HAP-1 (cell line): Measurements from ENCODE around the gene YWHAE.
"Not testable (repeated sequence)": the region's sequence is repeated elsewhere in the genome, so short reads cannot be mapped to it uniquely, and the experiment has no call there.

Experiments
- DNase-seq, 2 experiments: peaks; one replicate each; pipeline ENCODE4 v3.0.0-alpha.2; 2016 to 2020; ENCODE audit warnings: low spot score in 2 of 2
- H3K27me3 ChIP-seq: fragments of 250-450 bp; sonication (Bioruptor Pico); 2 replicates; pipeline ENCODE4 v1.5.1; 2020; ENCODE audit warnings: low read depth, mild to moderate bottlenecking, moderate library complexity
- H3K36me3 ChIP-seq: fragments of 250-450 bp; sonication (Bioruptor Pico); replicated peaks from 2 replicates; pipeline ENCODE4 v1.5.1; 2020; ENCODE audit warnings: mild to moderate bottlenecking
- H3K4me1 ChIP-seq: fragments of 250-450 bp; sonication (Bioruptor Pico); 2 replicates; pipeline ENCODE4 v1.5.1; 2020; ENCODE audit warnings: mild to moderate bottlenecking
- H3K4me3 ChIP-seq: fragments of 250-450 bp; sonication (Bioruptor Pico); 2 replicates; pipeline ENCODE4 v1.5.1; 2020; ENCODE audit warnings: mild to moderate bottlenecking, moderate library complexity
- H3K9me3 ChIP-seq: fragments of 250-450 bp; sonication (Bioruptor Pico); 2 replicates; pipeline ENCODE4 v1.5.1; 2020; ENCODE audit warnings: mild to moderate bottlenecking, moderate library complexity
- in situ Hi-C: fragments of 300-500 bp; cut with MboI; formaldehyde crosslinking; loops from 3 replicates; pipeline ENCODE4 v1.14.3; 2020; ENCODE audit warnings: low sequenced_read_pairs, inconsistent platforms, mixed read lengths

Gene YWHAE

GRCh38 chr17:1391577-1391976 is 8.4 kb downstream of the YWHAE start:
- DNase-seq = no peak
- in situ Hi-C loops = no loop called here
- H3K9me3 ChIP-seq = no peaks in the 10 kb centered on the region
- H3K4me3 ChIP-seq = no peak overlapping the region
- peaks cover 32% of the 10 kb centered on the region for H3K36me3 ChIP-seq
- peaks cover 52% of the 10 kb centered on the region for H3K4me1 ChIP-seq
- no peaks in the 10 kb centered on the region for H3K27me3 ChIP-seq

- Histone ChIP-seq H3K4me1 (peaks cover 52% of the 10 kb centered on the region), H3K9me3 (no peaks in the 10 kb centered on the region), H3K36me3 (peaks cover 24% of the 10 kb centered on the region), H3K4me3 (no peak overlapping the region), H3K27me3 (no peaks in the 10 kb centered on the region)
- DNase-seq = no peak
- in situ Hi-C loops = no loop called here
Measured at GRCh38 chr17:1390432-1391367, 9.3 kb downstream of the YWHAE start.

GRCh38 chr17:1387490-1388227 is 12.4 kb downstream of the YWHAE start:
- H3K4me3 ChIP-seq, H3K9me3 ChIP-seq, in situ Hi-C loops, H3K27me3 ChIP-seq: not testable (repeated sequence)
- Histone ChIP-seq H3K36me3 (peaks cover 24% of the 10 kb centered on the region), H3K4me1 (peaks cover 41% of the 10 kb centered on the region)
- DNase-seq = peak in 1 of 2 experiments; percentile 38

DNA sequence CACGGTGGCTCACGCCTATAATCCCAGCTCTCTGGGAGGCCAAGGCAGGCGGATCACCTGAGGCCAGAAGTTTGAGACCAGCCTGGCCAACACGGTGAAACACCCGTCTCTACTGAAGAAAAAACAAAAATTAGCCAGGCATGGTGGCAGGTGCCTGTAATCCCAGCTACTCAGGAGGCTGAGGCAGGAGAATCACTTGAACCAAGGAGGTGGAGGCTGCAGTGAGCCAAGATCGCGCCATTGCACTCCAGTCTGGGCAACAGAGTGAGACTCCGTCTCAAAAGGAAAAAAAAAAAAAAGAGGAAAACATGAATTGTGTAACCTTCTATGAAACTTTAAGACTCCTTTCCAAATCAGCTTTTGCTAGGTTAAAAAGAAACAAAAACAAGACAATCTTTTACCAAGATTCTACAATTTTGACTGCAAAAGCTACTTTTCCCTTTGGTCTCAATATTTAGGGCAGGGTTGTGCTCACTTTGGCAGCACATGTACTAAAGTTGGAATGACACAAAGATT is 13.3 kb downstream of the YWHAE start:
- H3K27me3 ChIP-seq, H3K9me3 ChIP-seq, H3K4me3 ChIP-seq, in situ Hi-C loops, DNase-seq: not testable (repeated sequence)
- Histone ChIP-seq H3K36me3 (peaks cover 21% of the 10 kb centered on the region), H3K4me1 (peaks cover 35% of the 10 kb centered on the region)

DNA sequence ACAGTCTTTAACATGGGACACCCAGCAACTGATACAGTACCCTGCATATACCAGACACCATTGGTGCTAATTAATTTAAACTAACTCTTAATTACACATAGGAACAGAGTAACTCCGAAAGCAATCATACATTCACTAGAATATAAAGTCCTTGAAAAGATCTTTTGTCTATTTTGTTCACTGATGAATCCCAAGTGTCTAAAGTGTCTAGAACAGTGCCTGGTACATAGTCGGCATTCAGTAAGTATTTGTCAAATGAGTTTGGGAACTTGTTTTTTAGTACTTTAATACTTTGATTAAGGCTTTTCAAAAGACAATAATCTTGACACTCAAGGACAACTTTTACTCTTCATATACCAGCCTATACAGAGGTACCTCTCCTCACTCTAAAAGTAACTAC is 13.8 kb downstream of the YWHAE start:
- no peaks in the 10 kb centered on the region for H3K27me3 ChIP-seq
- in situ Hi-C loops = no loop called here
- H3K9me3 ChIP-seq = no peaks in the 10 kb centered on the region
- H3K4me3 ChIP-seq = no peak overlapping the region
- DNase-seq = no peak
- H3K4me1 ChIP-seq = peaks cover 34% of the 10 kb centered on the region
- H3K36me3 ChIP-seq = peaks cover 19% of the 10 kb centered on the region

DNA sequence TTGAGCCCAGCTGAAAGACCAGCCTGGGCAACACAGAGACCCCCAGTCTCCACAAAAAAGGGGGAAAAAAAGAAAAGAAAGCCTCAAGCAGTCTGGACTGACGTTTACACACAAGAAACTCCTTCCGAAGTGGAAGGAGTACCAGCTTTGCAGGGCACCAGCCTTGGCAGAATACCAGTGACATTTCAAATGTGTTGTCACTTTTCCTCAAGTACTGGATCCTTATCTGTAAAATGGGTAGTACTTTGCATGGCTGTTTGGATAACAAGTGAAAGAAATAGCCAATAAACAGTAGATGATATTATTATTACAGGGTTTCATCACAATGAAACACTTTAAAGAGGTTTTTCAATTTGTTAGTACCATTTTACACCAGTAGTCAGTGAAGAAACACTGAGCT is 14.2 kb downstream of the YWHAE start:
- in situ Hi-C loops = no loop called here
- H3K36me3 ChIP-seq = peaks cover 17% of the 10 kb centered on the region
- no peak overlapping the region for H3K4me3 ChIP-seq
- peaks cover 34% of the 10 kb centered on the region for H3K4me1 ChIP-seq
- no peaks in the 10 kb centered on the region for H3K9me3 ChIP-seq
- no peak for DNase-seq
- no peaks in the 10 kb centered on the region for H3K27me3 ChIP-seq

DNA sequence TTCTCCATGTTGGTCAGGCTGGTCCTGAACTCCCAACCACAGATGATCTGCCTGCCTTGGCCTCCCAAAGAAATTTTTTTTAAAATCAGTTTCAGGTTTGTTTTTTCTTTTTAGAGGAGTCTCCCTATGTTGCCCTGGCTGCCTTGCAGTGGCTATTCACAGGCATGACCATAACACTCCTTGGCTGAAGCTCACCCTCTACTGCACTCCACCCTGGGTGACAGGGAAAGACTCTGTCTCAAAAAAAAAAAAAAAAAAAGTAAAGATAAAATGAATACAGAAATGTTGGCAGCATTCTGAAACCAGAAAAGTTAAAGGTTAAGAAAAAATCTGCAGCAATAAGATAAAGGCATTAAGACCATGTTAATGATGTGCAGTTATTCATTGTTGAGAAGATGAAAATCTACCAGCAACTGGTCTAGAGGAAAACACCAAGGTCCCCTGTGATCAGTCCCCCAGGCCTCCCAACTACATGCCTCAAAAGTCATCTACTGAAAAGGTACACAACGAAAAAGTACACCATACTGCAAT is 15.1 kb downstream of the YWHAE start:
- in situ Hi-C loops = no loop called here
- Histone ChIP-seq H3K4me3 (no peak overlapping the region), H3K9me3 (no peaks in the 10 kb centered on the region), H3K4me1 (peaks cover 34% of the 10 kb centered on the region), H3K27me3 (no peaks in the 10 kb centered on the region), H3K36me3 (peaks cover 17% of the 10 kb centered on the region)
- DNase-seq = no peak

DNA sequence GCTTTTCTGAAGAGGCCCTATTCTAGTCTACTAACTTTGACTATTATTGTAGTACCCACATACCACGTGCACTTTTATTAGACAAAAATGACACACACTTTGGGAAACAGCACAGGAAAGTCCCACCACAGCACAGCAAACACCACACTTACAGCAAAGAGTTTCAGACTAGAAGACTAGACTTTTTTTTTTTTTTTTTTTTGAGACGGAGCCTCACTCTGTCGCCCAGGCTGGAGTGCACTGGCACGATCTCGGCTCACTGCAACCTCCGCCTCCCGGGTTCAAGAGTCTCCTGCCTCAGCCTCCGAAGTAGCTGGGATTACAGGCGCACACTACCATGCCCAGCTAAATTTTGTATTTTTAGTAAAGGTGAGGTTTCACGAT is 20.1 kb downstream of the YWHAE start:
- no peak for DNase-seq
- Histone ChIP-seq H3K9me3 (no peaks in the 10 kb centered on the region), H3K4me3 (no peak overlapping the region), H3K36me3 (peaks cover 22% of the 10 kb centered on the region), H3K4me1 (peaks cover 42% of the 10 kb centered on the region), H3K27me3 (no peaks in the 10 kb centered on the region)
- in situ Hi-C loops = no loop called here

DNA sequence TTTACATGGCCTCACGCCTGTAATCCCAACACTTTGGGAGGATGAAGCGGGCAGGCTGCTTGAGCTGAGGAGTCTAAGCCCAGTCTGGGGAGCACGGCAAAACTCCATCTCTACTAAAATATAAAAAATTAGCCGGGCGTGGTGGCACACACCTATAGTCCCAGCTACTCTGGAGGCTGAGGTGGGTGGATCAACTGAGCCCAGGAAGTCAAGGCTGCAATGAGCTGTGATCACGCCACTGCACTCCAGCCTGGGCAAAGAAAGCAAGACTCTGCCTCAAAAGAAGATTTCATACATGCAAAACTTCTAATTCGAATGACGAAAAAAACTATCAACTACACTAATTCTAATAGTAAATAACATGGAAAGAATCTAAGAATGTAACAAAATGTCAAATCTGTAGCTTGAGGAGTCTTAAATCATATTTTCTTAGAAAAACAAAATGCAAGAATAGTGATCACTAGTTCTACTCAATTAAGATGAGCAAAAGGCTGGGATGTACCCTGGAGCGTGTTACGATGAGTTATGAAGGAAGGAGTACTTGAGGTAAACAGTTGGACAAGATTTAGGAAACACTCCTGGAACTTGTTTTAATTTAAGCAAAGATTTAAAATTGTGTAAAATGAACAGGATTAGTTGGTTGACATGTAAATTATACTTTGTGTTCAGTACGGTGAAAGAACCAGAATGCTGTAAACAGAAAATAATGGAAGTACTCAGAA is 20.7 kb downstream of the YWHAE start:
- Histone ChIP-seq H3K4me1 (peaks cover 48% of the 10 kb centered on the region), H3K9me3 (no peaks in the 10 kb centered on the region), H3K4me3 (no peak overlapping the region), H3K36me3 (peaks cover 17% of the 10 kb centered on the region), H3K27me3 (no peaks in the 10 kb centered on the region)
- in situ Hi-C loops = no loop called here
- DNase-seq = no peak

- peaks cover 21% of the 10 kb centered on the region for H3K36me3 ChIP-seq
- H3K9me3 ChIP-seq, in situ Hi-C loops, H3K27me3 ChIP-seq, DNase-seq, H3K4me3 ChIP-seq: not testable (repeated sequence)
- H3K4me1 ChIP-seq = peaks cover 48% of the 10 kb centered on the region
Measured at GRCh38 chr17:1378476-1378860, 21.6 kb downstream of the YWHAE start.

- no peak overlapping the region for H3K4me3 ChIP-seq
- peaks cover 30% of the 10 kb centered on the region for H3K36me3 ChIP-seq
- in situ Hi-C loops = no loop called here
- H3K4me1 ChIP-seq = peaks cover 48% of the 10 kb centered on the region
- no peaks in the 10 kb centered on the region for H3K27me3 ChIP-seq
- no peak for DNase-seq
- H3K9me3 ChIP-seq = no peaks in the 10 kb centered on the region
Measured at GRCh38 chr17:1377334-1377733, 22.7 kb downstream of the YWHAE start.

DNA sequence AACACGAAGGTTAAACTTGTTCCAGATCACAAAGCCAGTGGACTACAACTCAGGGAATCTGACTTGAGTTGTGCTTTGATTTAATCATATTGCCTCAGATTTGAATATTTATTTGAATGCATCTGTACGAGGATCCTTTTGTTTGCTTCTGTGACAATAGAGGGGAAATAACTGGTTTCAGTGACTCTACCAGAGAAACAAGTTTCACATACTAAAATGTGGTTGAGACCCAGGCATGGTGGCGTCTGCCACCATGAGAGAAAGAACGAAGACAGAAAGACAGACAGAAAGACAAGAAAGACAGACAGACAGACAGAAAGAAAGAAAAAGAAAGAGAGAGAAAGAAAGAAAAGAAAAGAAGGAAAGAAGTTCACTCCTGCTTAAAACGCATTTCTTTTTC is 24.0 kb downstream of the YWHAE start:
- no peak for DNase-seq
- H3K9me3 ChIP-seq = no peaks in the 10 kb centered on the region
- H3K27me3 ChIP-seq = no peaks in the 10 kb centered on the region
- H3K4me1 ChIP-seq = peaks cover 42% of the 10 kb centered on the region
- H3K36me3 ChIP-seq = peaks cover 33% of the 10 kb centered on the region
- no peak overlapping the region for H3K4me3 ChIP-seq
- in situ Hi-C loops = no loop called here

DNA sequence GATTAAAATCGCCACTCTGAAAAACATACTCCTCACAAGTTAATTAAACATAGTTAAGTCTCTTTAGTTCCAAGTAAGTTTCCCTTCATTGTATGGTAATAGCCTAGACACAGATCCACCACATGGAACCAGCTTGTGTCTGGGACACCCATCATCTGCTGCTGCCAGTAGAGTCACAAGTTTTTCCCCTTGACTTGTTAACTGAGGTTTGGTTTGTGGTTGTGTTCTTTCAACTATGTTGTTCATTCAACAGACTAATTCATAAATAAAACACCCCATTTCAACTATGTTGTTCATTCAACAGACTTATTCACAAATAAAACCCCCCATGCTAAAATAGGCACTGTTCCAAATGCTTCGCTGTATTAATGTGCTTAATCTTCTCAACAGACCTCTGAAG is 24.4 kb downstream of the YWHAE start:
- Histone ChIP-seq H3K36me3 (peaks cover 33% of the 10 kb centered on the region), H3K9me3 (no peaks in the 10 kb centered on the region), H3K4me1 (peaks cover 37% of the 10 kb centered on the region), H3K27me3 (no peaks in the 10 kb centered on the region), H3K4me3 (no peak overlapping the region)
- no peak for DNase-seq
- in situ Hi-C loops = no loop called here
